ENCODE data around the gene MAP3K2. TPM values are rescaled to one million over a fixed set of nuclear protein-coding genes. Genes with fewer than 3 reads are reported as not detected.

The MAP3K2 gene
- total RNA-seq, 1 donor from 2014 or later: 37.9 TPM

- FAIRE-seq (no peak), DNase-seq (ENCODE audit: low spot score in 2 of 2) (no peak)
These were observed 21.0 kb upstream of the MAP3K2 start for GRCh38 chr2:127408807-127409099.

GRCh38 chr2:127408004-127408806 lies 20.4 kb upstream of the MAP3K2 start:
- FAIRE-seq: no peak
- peak; percentile 96 for DNase-seq (ENCODE audit: low spot score in 2 of 2)

- FAIRE-seq: no peak
- no peak for DNase-seq (ENCODE audit: low spot score in 2 of 2)
These were observed 19.9 kb upstream of the MAP3K2 start for GRCh38 chr2:127407661-127408003.

- FAIRE-seq (no peak), DNase-seq (ENCODE audit: low spot score in 2 of 2) (no peak)
These were observed 19.3 kb upstream of the MAP3K2 start for GRCh38 chr2:127407091-127407490.

- DNase-seq (ENCODE audit: low spot score in 2 of 2) (no peak), FAIRE-seq (no peak)
These were observed 18.7 kb upstream of the MAP3K2 start for GRCh38 chr2:127406454-127406853.

GRCh38 chr2:127405255-127405610 lies 17.5 kb upstream of the MAP3K2 start:
- FAIRE-seq (no peak), DNase-seq (ENCODE audit: low spot score in 2 of 2) (no peak)

- DNase-seq (ENCODE audit: low spot score in 2 of 2) (no peak), FAIRE-seq (no peak)
These were observed 16.9 kb upstream of the MAP3K2 start for GRCh38 chr2:127404466-127405254.

GRCh38 chr2:127403460-127403859 lies 15.7 kb upstream of the MAP3K2 start:
- no peak for FAIRE-seq
- no peak for DNase-seq (ENCODE audit: low spot score in 2 of 2)

GRCh38 chr2:127401757-127402695 lies 14.3 kb upstream of the MAP3K2 start:
- FAIRE-seq: no peak
- no peak for DNase-seq (ENCODE audit: low spot score in 2 of 2)

GRCh38 chr2:127400897-127401756 lies 13.4 kb upstream of the MAP3K2 start:
- FAIRE-seq: no peak
- no peak for DNase-seq (ENCODE audit: low spot score in 2 of 2)

GRCh38 chr2:127400533-127400896 lies 12.7 kb upstream of the MAP3K2 start:
- FAIRE-seq (no peak), DNase-seq (ENCODE audit: low spot score in 2 of 2) (no peak)

- DNase-seq (ENCODE audit: low spot score in 2 of 2): peak in 1 of 2 donors; percentile 72
- no peak for FAIRE-seq
These were observed 10.4 kb upstream of the MAP3K2 start for GRCh38 chr2:127398239-127398590.

GRCh38 chr2:127397568-127398238 lies 9.9 kb upstream of the MAP3K2 start:
- FAIRE-seq (no peak), DNase-seq (ENCODE audit: low spot score in 2 of 2) (no peak)

- FAIRE-seq (no peak), DNase-seq (ENCODE audit: low spot score in 2 of 2) (no peak)
These were observed 6.7 kb upstream of the MAP3K2 start for GRCh38 chr2:127394492-127394891.

- DNase-seq (ENCODE audit: low spot score in 2 of 2) (no peak), FAIRE-seq (no peak)
These were observed 5.2 kb upstream of the MAP3K2 start for GRCh38 chr2:127392828-127393578.

- no peak for DNase-seq (ENCODE audit: low spot score in 2 of 2)
- FAIRE-seq: no peak
These were observed 4.5 kb upstream of the MAP3K2 start for GRCh38 chr2:127392133-127392827.

- no peak for FAIRE-seq
- DNase-seq (ENCODE audit: low spot score in 2 of 2): no peak
These were observed 2.1 kb upstream of the MAP3K2 start for GRCh38 chr2:127389778-127390435.

Measured in frontal cortex (tissue), 4 donors.